Islet of Langerhans (tissue), 1 donor: ENCODE measurements around the gene PPFIBP1.
"Not testable (repeated sequence)": the region's sequence is repeated elsewhere in the genome, so short reads cannot be mapped to it uniquely, and the experiment has no call there.

ENCODE experiments used
- FAIRE-seq: peaks from one replicate; lab custom pipeline; 2011; peaks lifted over from hg19 to GRCh38; lab: Jason Lieb, UNC

The PPFIBP1 gene

GRCh38 chr12:27627853-27628469 lies 104.0 kb downstream of the PPFIBP1 start:
- FAIRE-seq, result not testable (repeated sequence)

- peak; percentile 85 for FAIRE-seq
Measured at GRCh38 chr12:27630219-27630618, 106.2 kb downstream of the PPFIBP1 start.

- no peak for FAIRE-seq
Measured at GRCh38 chr12:27631365-27631764, 107.4 kb downstream of the PPFIBP1 start.

GRCh38 chr12:27631813-27632491 lies 107.9 kb downstream of the PPFIBP1 start:
- FAIRE-seq, result peak; percentile 85

GRCh38 chr12:27635349-27635972 lies 111.5 kb downstream of the PPFIBP1 start:
- FAIRE-seq, result peak; percentile 36

- not testable (repeated sequence) for FAIRE-seq
Measured at GRCh38 chr12:27636569-27636968, 112.6 kb downstream of the PPFIBP1 start.

GRCh38 chr12:27637524-27637923 lies 113.5 kb downstream of the PPFIBP1 start:
- FAIRE-seq, result no peak

- FAIRE-seq, result no peak
Measured at GRCh38 chr12:27639265-27639664, 115.3 kb downstream of the PPFIBP1 start.

- FAIRE-seq, result not testable (repeated sequence)
Measured at GRCh38 chr12:27640566-27641200, 116.7 kb downstream of the PPFIBP1 start.

GRCh38 chr12:27642361-27642760 lies 118.4 kb downstream of the PPFIBP1 start:
- FAIRE-seq, result not testable (repeated sequence)

GRCh38 chr12:27642892-27643291 lies 118.9 kb downstream of the PPFIBP1 start:
- not testable (repeated sequence) for FAIRE-seq

GRCh38 chr12:27644158-27644845 lies 120.3 kb downstream of the PPFIBP1 start:
- FAIRE-seq, result no peak

- FAIRE-seq, result no peak
Measured at GRCh38 chr12:27645671-27646070, 121.7 kb downstream of the PPFIBP1 start.

- no peak for FAIRE-seq
Measured at GRCh38 chr12:27646149-27646548, 122.1 kb downstream of the PPFIBP1 start.

GRCh38 chr12:27650011-27650410 lies 126.0 kb downstream of the PPFIBP1 start:
- FAIRE-seq, result no peak

- FAIRE-seq, result no peak
Measured at GRCh38 chr12:27651201-27651600, 127.2 kb downstream of the PPFIBP1 start.

GRCh38 chr12:27652174-27652763 lies 128.3 kb downstream of the PPFIBP1 start:
- peak; percentile 91 for FAIRE-seq

- FAIRE-seq, result no peak
Measured at GRCh38 chr12:27653661-27654060, 129.7 kb downstream of the PPFIBP1 start.

- FAIRE-seq, result not testable (repeated sequence)
Measured at GRCh38 chr12:27655476-27655875, 131.5 kb downstream of the PPFIBP1 start.

- no peak for FAIRE-seq
Measured at GRCh38 chr12:27657296-27657695, 133.3 kb downstream of the PPFIBP1 start.

GRCh38 chr12:27665704-27666103 lies 141.7 kb downstream of the PPFIBP1 start:
- FAIRE-seq, result no peak

GRCh38 chr12:27666510-27666909 lies 142.5 kb downstream of the PPFIBP1 start:
- no peak for FAIRE-seq
